ENCODE measurements around the gene RFPL3. TPM values are rescaled to one million over a fixed set of nuclear protein-coding genes. Genes with fewer than 3 reads are reported as not detected.

RFPL3 gene
- total and polyA plus RNA-seq, 2 donors (not counting 3 experiments of a cell fraction or from before 2014, with no cell fraction given) = not detected

- H3K4me2 ChIP-seq (ENCODE audit: insufficient read depth, low read length) = no peak overlapping the region
- H3K9me3 ChIP-seq (replicated peaks; ENCODE audit: control insufficient read depth, insufficient read depth, low read length) = no peaks in the 10 kb centered on the region
- CTCF ChIA-PET = interaction anchor here (1.1 kb wide), 1 partner anchor 70 kb away, joined by 3 read pairs; no protein-coding TSS in a partner anchor
- intact Hi-C loops (cut with micrococcal nuclease) = no loop called here
- H3K27ac ChIP-seq (ENCODE audit: insufficient read depth, low read depth, low read length) = no peak overlapping the region
- no peaks in the 10 kb centered on the region for H4K20me1 ChIP-seq (replicated peaks; ENCODE audit: control insufficient read depth, extremely low read depth, insufficient read depth, low read length)
- DNase-seq (ENCODE audit: low read depth, low spot score) = no peak
- no peak overlapping the region for H3K4me3 ChIP-seq (replicated peaks in 1 of 3; ENCODE audit: insufficient read depth in 1 of 3, low read depth in 1 of 3, low read length in 3 of 3)
- H3K9ac ChIP-seq (replicated peaks; ENCODE audit: extremely low read depth, insufficient read depth, low read length) = no peak overlapping the region
- H3K4me1 ChIP-seq (ENCODE audit: control insufficient read depth, extremely low read depth, insufficient read depth, low read length) = peaks cover 19% of the 10 kb centered on the region
- no peaks in the 10 kb centered on the region for H3K9me1 ChIP-seq (replicated peaks; ENCODE audit: control insufficient read depth, extremely low read depth, insufficient read depth, low read length)
- TF ChIP-seq GATA2 (IDR thresholded peaks at IDR 0.05; ENCODE audit: insufficient read depth, insufficient read length, low read depth, low read length) = no peak
- no peak for TF ChIP-seq JUN (IDR thresholded peaks at IDR 0.05; ENCODE audit: borderline replicate concordance, insufficient read depth, insufficient read length, low read depth)
- TF ChIP-seq MAX (IDR thresholded peaks at IDR 0.05; ENCODE audit: insufficient read depth, insufficient read length) = no peak
- no peak for TF ChIP-seq POLR2A (IDR thresholded peaks at IDR 0.05; ENCODE audit: low read depth, low read length)
- TF ChIP-seq FOS (IDR thresholded peaks at IDR 0.05; ENCODE audit: borderline replicate concordance, insufficient read depth, low read length) = no peak
- no peak for TF ChIP-seq CTCF (IDR thresholded peaks at IDR 0.05; ENCODE audit: extremely low read depth in 1 of 2, insufficient read depth in 1 of 2, low read depth in 1 of 2, low read length in 2 of 2)
- TF ChIP-seq POLR2AphosphoS5 (IDR thresholded peaks at IDR 0.05; ENCODE audit: insufficient read depth, low read depth, low read length) = no peak
- TF ChIP-seq MYC (IDR thresholded peaks at IDR 0.05; ENCODE audit: low read depth, low read length) = no peak
- no peak for TF ChIP-seq EZH2 (IDR thresholded peaks at IDR 0.05; ENCODE audit: borderline replicate concordance, low read depth, low read length, severe bottlenecking)
- no TSS peak for BruUV-seq (replicated peaks)
- H3K79me2 ChIP-seq (ENCODE audit: control insufficient read depth, insufficient read depth, low read length) = no peaks in the 10 kb centered on the region
- no peak overlapping the region for H2AFZ ChIP-seq (ENCODE audit: low read depth, low read length)
- POLR2A ChIA-PET = no interaction called here
- H3K36me3 ChIP-seq (ENCODE audit: control insufficient read depth in 2 of 2, extremely low read depth in 1 of 2, insufficient read depth in 2 of 2, low read length in 2 of 2) = peaks cover 2 to 4% of the 10 kb centered on the region in 2 experiments
- no peak for FAIRE-seq
- dilution Hi-C loops (cut with MboI; ENCODE audit: extremely low pct_ligation_motif_present, low sequenced_read_pairs) = no loop called here
- no peaks in the 10 kb centered on the region for H3K27me3 ChIP-seq (ENCODE audit: control insufficient read depth in 2 of 2, insufficient read depth in 2 of 2, low read length in 2 of 2)
Observed at GRCh38 chr22:32336121-32336603, 21.5 kb upstream of the RFPL3 start.

All from endothelial cell of umbilical vein (primary cell).